Mammary epithelial cell (primary cell): ENCODE data around the gene ANKS1B.

Source experiments
- EZH2 ChIP-seq: IDR thresholded peaks from 2 replicates; pipeline ENCODE4 v1.6.1; 2012; ENCODE audit warnings: low read length, inconsistent platforms, borderline replicate concordance
- TF ChIP-seq, protein P1 (sequence below), 2 donors: IDR thresholded peaks in 1 of 2; conservative IDR thresholded peaks in 1 of 2; 2 replicates each; pipeline ENCODE4 v1.5.1; 2011 to 2012; ENCODE audit warnings: inconsistent platforms in 2 of 2, low read length in 2 of 2, mild to moderate bottlenecking in 2 of 2, control low read depth in 1 of 2, low read depth in 1 of 2; ENCODE audit not compliant: insufficient read depth in 1 of 2; ENCODE audit errors: extremely low read depth in 1 of 2

DNA sequence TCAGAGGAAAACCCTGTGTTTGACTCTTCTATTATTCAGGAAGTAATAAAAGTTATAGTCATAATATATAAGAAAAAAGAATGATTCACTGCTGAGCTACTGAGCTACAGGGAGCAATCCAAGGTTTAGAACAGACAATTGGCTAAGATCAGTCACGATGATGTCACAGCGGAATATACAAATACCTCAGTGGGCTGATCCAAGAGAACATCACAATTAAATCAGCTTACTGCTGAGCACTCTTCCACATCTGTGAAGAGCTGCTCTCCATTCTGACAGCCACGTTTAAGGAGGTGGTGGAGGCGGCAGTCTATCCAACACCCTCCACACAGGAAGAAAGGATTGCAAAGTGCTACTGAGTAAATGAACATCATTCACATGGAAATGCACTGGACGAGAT, 1068.6 kb downstream of the ANKS1B start:
- TF ChIP-seq, protein P1, sequence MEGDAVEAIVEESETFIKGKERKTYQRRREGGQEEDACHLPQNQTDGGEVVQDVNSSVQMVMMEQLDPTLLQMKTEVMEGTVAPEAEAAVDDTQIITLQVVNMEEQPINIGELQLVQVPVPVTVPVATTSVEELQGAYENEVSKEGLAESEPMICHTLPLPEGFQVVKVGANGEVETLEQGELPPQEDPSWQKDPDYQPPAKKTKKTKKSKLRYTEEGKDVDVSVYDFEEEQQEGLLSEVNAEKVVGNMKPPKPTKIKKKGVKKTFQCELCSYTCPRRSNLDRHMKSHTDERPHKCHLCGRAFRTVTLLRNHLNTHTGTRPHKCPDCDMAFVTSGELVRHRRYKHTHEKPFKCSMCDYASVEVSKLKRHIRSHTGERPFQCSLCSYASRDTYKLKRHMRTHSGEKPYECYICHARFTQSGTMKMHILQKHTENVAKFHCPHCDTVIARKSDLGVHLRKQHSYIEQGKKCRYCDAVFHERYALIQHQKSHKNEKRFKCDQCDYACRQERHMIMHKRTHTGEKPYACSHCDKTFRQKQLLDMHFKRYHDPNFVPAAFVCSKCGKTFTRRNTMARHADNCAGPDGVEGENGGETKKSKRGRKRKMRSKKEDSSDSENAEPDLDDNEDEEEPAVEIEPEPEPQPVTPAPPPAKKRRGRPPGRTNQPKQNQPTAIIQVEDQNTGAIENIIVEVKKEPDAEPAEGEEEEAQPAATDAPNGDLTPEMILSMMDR (conservative IDR thresholded peaks at IDR 0.05 in 1 of 2, IDR thresholded peaks at IDR 0.05 in 1 of 2; ENCODE audit: extremely low read depth in 1 of 2, insufficient read depth in 1 of 2, low read depth in 1 of 2, low read length in 2 of 2) = no peak
- no peak for TF ChIP-seq EZH2
